SU-DHL-6 (cell line): ENCODE measurements around the gene NPW.

Experiments
- EZH2phosphoT487 ChIP-seq: fragments of 200-600 bp; sonication (generic), shearing (Covaris generic); conservative IDR thresholded peaks from 2 replicates; pipeline ENCODE4 v1.6.1; 2018; ENCODE audit warnings: mild to moderate bottlenecking, antibody characterized with exemption, low read length, moderate library complexity, mixed read lengths
- TF ChIP-seq, protein P1 (sequence below): fragments of 200-600 bp; sonication (generic); IDR thresholded peaks from one replicate; pipeline ENCODE4 v1.5.1; 2017; ENCODE audit warnings: antibody characterized with exemption, mild to moderate bottlenecking, low read length, moderate library complexity; ENCODE audit not compliant: insufficient read depth, poor library complexity, severe bottlenecking

DNA sequence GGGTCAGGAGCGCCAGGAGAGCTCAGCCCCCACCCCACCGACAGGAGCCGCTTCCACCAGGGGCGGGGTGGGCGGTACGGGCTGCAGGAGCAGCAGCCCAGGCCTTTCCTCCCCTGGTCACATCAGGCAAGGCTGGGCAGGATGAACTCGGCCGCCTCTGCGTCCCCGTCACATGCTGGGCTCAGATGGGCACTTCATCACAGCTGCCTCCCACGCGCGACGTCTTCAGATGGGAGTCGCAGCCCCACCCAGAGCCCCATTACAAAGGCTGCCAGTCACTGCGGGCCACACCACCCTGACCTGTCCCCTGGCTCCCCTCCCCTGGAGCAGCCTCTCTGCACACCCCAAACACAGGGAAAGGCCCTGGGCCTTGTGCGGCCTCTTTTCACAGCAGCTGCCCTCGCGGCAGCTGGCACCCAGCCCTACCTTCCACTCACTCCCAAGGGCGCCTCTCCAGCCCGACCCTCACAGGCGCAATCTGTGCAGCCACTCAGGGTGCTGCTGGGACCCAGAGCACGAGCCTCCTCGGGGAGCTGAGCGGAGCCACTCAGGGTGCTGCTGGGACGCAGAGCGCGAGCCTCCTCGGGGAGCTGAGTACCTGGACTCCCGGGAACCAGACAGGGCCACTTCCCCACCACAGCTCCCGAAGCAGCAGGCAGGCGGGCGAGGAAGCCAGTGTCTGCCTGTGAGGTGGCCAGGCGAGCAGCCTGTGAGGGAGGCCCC is 14.6 kb upstream of the NPW start:
- TF ChIP-seq, protein P1, sequence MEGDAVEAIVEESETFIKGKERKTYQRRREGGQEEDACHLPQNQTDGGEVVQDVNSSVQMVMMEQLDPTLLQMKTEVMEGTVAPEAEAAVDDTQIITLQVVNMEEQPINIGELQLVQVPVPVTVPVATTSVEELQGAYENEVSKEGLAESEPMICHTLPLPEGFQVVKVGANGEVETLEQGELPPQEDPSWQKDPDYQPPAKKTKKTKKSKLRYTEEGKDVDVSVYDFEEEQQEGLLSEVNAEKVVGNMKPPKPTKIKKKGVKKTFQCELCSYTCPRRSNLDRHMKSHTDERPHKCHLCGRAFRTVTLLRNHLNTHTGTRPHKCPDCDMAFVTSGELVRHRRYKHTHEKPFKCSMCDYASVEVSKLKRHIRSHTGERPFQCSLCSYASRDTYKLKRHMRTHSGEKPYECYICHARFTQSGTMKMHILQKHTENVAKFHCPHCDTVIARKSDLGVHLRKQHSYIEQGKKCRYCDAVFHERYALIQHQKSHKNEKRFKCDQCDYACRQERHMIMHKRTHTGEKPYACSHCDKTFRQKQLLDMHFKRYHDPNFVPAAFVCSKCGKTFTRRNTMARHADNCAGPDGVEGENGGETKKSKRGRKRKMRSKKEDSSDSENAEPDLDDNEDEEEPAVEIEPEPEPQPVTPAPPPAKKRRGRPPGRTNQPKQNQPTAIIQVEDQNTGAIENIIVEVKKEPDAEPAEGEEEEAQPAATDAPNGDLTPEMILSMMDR: no peak
- TF ChIP-seq EZH2phosphoT487: no peak
